ENCODE data around the gene RUVBL1. TPM values are rescaled to one million over a fixed set of nuclear protein-coding genes. Genes with fewer than 3 reads are reported as not detected.

RUVBL1 gene
- total and polyA plus RNA-seq, 2 of the 4 experiments (the other 2 are of a cell fraction): 68.7 to 83.3 TPM

DNA sequence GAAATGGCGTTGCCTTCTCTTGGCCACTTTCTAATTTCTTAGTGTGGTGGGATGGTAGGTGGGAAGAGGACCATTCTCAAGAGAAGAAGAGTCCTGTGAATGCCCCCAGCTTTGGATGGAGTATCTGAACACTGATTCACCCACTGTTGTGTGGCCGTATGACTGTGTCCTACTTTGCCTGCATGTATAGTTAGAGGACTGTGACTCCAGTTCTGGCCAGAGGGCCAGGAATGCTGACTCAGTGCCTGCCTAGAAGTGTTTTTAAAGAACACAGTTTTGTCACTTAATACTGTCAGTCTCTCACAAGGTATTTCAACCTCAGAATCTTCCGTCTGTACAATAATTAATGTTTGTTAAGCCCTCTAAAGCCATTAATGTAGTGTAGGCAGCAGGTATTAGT, 69.2 kb downstream of the RUVBL1 start:
- WGBS, 2 experiments (ENCODE audit: extremely low coverage in 2 of 2, insufficient read length in 1 of 2): 40% methylated on average over 2 of the region's 3 CpGs; no CpG with 5 or more reads in 1 of the 2 experiments
- H3K4me3 ChIP-seq (ENCODE audit: insufficient read depth, low read depth, low read length): peak overlapping the region; percentile 93
- H3K23ac ChIP-seq (ENCODE audit: low read depth, low read length): peak overlapping the region; percentile 94; the same call in 1 of the 2 replicates
- peak overlapping the region; percentile 48; the same call in 1 of the 2 replicates for H3K27ac ChIP-seq (ENCODE audit: insufficient read depth, low read length)
- H3K79me1 ChIP-seq (ENCODE audit: low read depth in 1 of 2, low read length in 2 of 2): peaks cover 11 to 43% of the 10 kb centered on the region in 2 experiments
- no peak overlapping the region for H4K5ac ChIP-seq (ENCODE audit: low read depth, low read length)
- BruUV-seq (replicated peaks): no TSS peak
- POLR2A ChIA-PET (ENCODE audit: unreplicated experiment): no interaction called here
- peak overlapping the region; percentile 97 for H3K9ac ChIP-seq (ENCODE audit: low read depth, low read length)
- CTCF ChIA-PET: no interaction called here
- no peak overlapping the region for H2AFZ ChIP-seq (replicated peaks; ENCODE audit: low read length, poor library complexity)
- TF ChIP-seq BHLHE40 (IDR thresholded peaks at IDR 0.05; ENCODE audit: low read depth, low read length) (no peak), MAZ (IDR thresholded peaks at IDR 0.05; ENCODE audit: borderline replicate concordance, low read depth, low read length) (no peak), FOS (IDR thresholded peaks at IDR 0.05; ENCODE audit: low read depth, low read length) (peak; percentile 20; the same call in 1 of the 2 replicates), MXI1 (IDR thresholded peaks at IDR 0.05; ENCODE audit: borderline replicate concordance, low read depth, low read length) (no peak), MAFK (IDR thresholded peaks at IDR 0.05; ENCODE audit: low read depth, low read length) (peak; percentile 97), NFE2L2 (IDR thresholded peaks at IDR 0.05; ENCODE audit: low read depth, low read length) (no peak; the same call in 1 of the 2 replicates), CEBPB (IDR thresholded peaks at IDR 0.05; ENCODE audit: low read depth, low read length) (no peak), RAD21 (IDR thresholded peaks at IDR 0.05; ENCODE audit: low read length) (no peak), ELK1 (IDR thresholded peaks at IDR 0.05; ENCODE audit: borderline replicate concordance, low read depth, low read length) (no peak), RCOR1 (IDR thresholded peaks at IDR 0.05; ENCODE audit: insufficient replicate concordance, low read length) (no peak), RFX5 (IDR thresholded peaks at IDR 0.05; ENCODE audit: low read depth, low read length) (no peak), CHD1 (IDR thresholded peaks at IDR 0.05; ENCODE audit: low read depth, low read length) (no peak), SMC3 (IDR thresholded peaks at IDR 0.05; ENCODE audit: low read depth, low read length) (no peak), POLR2A (IDR thresholded peaks at IDR 0.05; ENCODE audit: low read depth, low read length) (peak; percentile 44; the same call in 1 of the 2 replicates)
- TF ChIP-seq, protein P1, sequence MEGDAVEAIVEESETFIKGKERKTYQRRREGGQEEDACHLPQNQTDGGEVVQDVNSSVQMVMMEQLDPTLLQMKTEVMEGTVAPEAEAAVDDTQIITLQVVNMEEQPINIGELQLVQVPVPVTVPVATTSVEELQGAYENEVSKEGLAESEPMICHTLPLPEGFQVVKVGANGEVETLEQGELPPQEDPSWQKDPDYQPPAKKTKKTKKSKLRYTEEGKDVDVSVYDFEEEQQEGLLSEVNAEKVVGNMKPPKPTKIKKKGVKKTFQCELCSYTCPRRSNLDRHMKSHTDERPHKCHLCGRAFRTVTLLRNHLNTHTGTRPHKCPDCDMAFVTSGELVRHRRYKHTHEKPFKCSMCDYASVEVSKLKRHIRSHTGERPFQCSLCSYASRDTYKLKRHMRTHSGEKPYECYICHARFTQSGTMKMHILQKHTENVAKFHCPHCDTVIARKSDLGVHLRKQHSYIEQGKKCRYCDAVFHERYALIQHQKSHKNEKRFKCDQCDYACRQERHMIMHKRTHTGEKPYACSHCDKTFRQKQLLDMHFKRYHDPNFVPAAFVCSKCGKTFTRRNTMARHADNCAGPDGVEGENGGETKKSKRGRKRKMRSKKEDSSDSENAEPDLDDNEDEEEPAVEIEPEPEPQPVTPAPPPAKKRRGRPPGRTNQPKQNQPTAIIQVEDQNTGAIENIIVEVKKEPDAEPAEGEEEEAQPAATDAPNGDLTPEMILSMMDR (conservative IDR thresholded peaks at IDR 0.05; ENCODE audit: low read depth, low read length): no peak
- TF ChIP-seq, protein P2, sequence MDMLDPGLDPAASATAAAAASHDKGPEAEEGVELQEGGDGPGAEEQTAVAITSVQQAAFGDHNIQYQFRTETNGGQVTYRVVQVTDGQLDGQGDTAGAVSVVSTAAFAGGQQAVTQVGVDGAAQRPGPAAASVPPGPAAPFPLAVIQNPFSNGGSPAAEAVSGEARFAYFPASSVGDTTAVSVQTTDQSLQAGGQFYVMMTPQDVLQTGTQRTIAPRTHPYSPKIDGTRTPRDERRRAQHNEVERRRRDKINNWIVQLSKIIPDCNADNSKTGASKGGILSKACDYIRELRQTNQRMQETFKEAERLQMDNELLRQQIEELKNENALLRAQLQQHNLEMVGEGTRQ (IDR thresholded peaks at IDR 0.05; ENCODE audit: low read depth, low read length): no peak; the same call in 1 of the 2 replicates
- H3K18ac ChIP-seq (ENCODE audit: low read depth, low read length): no peak overlapping the region
- H3K56ac ChIP-seq (ENCODE audit: extremely low read depth, insufficient read depth, low read length): no peak overlapping the region
- peaks cover 12% of the 10 kb centered on the region for H3K4me1 ChIP-seq (ENCODE audit: control insufficient read depth, insufficient read depth, low read length)
- H3K27me3 ChIP-seq (ENCODE audit: control insufficient read depth, insufficient read depth, low read length): no peaks in the 10 kb centered on the region
- H3K14ac ChIP-seq (replicated peaks; ENCODE audit: low read depth, low read length): peak overlapping the region; percentile 69; the same call in 1 of the 2 replicates
- DNase-seq (peak; percentile 72), ATAC-seq (ENCODE audit: low read depth) (peak; percentile 31)
- in situ Hi-C loops (cut with MboI; ENCODE audit: low sequenced_read_pairs): no loop called here
- peaks cover 42% of the 10 kb centered on the region for H4K20me1 ChIP-seq (ENCODE audit: insufficient read depth, low read length)
- no peaks in the 10 kb centered on the region for H3K9me3 ChIP-seq (ENCODE audit: control insufficient read depth, insufficient read depth, low read length)
- H2AK9ac ChIP-seq (replicated peaks; ENCODE audit: low read depth, low read length, poor library complexity): no peak overlapping the region
- no peak overlapping the region for H2BK15ac ChIP-seq (ENCODE audit: low read depth, low read length)
- intact Hi-C loops (cut with micrococcal nuclease): loop anchor here (5.0 kb wide), 1 partner anchor 462 kb away; the partner anchor contains the start of gene TPRA1
- peaks cover 8% of the 10 kb centered on the region for H3K9me1 ChIP-seq (ENCODE audit: insufficient read depth, low read length)
- H4K8ac ChIP-seq (ENCODE audit: low read depth in 2 of 2, low read length in 2 of 2): no peak overlapping the region
- dilution Hi-C loops (cut with HindIII; ENCODE audit: low sequenced_read_pairs, unreplicated experiment): no loop called here
- H3K4me2 ChIP-seq (ENCODE audit: low read depth, low read length): peak overlapping the region; percentile 75
- no peak overlapping the region for H4K91ac ChIP-seq (ENCODE audit: insufficient read depth, low read depth, low read length)
- H2BK5ac ChIP-seq (ENCODE audit: low read depth, low read length, poor library complexity, severe bottlenecking): peak overlapping the region; percentile 91
- H2BK20ac ChIP-seq (ENCODE audit: low read depth, low read length): no peak overlapping the region
- no peak overlapping the region for H2AK5ac ChIP-seq (ENCODE audit: low read depth, low read length)
- H2BK120ac ChIP-seq (ENCODE audit: low read depth, low read length): no peak overlapping the region
- H3K4ac ChIP-seq (ENCODE audit: low read depth, low read length): no peak overlapping the region
- H3K36me3 ChIP-seq (ENCODE audit: control insufficient read depth, insufficient read depth, low read length): peaks cover 24% of the 10 kb centered on the region

All from IMR-90 (cell line).